ENCODE measurements around the gene ZNF653.
A peak's percentile ranks its signal among the peaks of the same experiment; 100 is the strongest.

Gene ZNF653, protein sequence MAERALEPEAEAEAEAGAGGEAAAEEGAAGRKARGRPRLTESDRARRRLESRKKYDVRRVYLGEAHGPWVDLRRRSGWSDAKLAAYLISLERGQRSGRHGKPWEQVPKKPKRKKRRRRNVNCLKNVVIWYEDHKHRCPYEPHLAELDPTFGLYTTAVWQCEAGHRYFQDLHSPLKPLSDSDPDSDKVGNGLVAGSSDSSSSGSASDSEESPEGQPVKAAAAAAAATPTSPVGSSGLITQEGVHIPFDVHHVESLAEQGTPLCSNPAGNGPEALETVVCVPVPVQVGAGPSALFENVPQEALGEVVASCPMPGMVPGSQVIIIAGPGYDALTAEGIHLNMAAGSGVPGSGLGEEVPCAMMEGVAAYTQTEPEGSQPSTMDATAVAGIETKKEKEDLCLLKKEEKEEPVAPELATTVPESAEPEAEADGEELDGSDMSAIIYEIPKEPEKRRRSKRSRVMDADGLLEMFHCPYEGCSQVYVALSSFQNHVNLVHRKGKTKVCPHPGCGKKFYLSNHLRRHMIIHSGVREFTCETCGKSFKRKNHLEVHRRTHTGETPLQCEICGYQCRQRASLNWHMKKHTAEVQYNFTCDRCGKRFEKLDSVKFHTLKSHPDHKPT

DNA sequence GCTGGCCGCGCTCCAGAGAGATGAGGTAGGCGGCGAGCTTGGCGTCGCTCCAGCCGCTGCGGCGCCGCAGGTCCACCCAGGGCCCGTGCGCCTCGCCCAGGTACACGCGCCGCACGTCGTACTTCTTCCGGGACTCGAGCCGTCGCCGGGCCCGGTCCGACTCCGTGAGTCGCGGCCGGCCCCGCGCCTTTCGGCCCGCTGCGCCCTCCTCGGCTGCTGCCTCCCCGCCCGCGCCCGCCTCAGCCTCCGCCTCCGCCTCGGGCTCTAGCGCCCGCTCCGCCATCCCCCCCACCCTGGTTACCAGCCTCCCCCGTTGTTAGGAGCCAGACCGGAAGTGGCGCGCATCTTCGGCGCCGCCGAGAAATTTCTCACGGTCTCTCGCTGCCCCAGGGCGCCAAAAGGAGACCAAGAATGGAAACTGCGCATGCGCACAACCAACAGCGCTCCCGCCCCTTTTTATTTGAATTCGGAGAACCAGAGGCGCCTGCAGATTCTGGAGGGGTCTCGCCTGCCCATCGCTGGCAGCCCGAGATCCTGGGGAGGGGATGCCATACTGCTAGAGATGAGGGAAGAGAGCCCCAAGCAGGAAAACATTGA is at the start of gene ZNF653:
ZNF653 (minus strand) TSS at position 336 of the 597 bp plus-strand sequence; CDS start at position 283, 53 bp downstream.
- DNase-seq, result peak; percentile 96

DNA sequence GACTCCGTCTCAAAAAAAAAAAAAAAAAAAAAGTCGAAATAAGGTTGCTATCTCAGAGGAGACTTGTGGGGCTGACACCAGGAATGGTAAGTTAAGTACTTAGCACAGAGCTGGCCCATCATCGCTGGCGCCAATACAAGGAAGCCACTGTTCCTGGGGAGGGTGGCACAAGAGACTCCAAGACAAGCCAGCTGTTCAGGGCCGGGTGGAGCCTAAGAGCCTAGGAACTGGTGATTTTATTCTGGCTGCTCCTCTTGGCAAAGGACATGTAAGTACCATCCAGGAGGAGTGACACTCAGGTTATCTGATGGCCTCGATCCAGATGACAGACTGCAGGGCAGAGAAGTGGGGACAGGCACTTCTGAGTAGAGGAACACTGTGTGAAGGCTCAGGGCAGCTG is 49.6 kb upstream of the ZNF653 start:
- no peak for DNase-seq

DNA sequence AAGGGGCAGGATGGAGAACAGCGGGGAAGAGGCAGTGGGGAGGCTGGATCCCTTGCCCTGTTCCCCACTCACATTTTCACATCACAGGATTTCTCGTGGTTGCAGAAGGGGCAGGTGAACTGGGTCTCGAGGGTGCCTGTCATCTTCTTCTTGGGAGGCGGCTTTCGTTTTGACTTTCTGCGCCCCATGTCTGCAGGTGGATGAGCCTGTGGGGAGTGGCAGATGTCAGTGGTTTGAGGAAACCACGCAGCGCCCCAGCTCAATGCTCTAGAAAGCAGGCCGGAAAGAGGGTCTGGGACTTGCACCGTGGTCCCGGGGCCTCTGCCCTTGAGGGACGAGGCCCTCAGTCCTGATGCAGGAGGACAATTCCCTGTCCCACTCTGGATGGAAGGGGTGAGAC is 48.5 kb upstream of the ZNF653 start:
- no peak for DNase-seq

DNA sequence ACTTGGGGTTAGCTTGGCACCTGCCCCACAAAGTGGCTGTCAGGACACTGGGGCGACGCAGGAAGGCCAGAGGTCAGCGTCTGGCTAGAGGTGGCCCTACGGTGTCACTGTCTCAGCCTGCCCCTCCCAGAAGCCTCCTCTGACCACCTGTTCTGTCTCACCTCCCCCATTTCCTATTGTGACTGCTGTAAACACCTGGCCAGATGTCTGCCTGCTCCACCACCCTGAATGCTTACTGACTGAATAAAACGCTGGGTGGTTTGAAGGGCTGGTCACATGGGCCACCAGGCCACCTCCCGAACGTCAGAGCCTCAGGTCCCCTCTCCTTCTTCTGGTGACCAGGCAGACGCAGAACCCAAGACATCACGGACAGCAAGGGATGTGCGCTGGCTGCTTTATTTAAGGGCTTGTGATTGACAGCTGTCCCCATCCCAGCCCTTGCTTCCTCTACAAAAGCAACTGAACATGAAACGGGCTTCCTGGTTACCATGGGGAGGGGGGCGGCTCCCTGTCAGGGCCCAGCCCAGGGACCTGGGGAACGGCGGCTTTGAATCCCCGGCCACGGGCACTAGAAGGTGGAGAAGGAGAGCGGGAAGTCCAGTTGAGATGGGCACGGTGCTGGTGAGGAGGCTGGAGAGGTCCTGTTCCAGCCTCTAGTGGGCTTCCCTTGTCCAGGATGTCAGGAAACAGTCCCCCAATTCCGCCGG is 47.2 kb upstream of the ZNF653 start:
- DNase-seq, result no peak

DNA sequence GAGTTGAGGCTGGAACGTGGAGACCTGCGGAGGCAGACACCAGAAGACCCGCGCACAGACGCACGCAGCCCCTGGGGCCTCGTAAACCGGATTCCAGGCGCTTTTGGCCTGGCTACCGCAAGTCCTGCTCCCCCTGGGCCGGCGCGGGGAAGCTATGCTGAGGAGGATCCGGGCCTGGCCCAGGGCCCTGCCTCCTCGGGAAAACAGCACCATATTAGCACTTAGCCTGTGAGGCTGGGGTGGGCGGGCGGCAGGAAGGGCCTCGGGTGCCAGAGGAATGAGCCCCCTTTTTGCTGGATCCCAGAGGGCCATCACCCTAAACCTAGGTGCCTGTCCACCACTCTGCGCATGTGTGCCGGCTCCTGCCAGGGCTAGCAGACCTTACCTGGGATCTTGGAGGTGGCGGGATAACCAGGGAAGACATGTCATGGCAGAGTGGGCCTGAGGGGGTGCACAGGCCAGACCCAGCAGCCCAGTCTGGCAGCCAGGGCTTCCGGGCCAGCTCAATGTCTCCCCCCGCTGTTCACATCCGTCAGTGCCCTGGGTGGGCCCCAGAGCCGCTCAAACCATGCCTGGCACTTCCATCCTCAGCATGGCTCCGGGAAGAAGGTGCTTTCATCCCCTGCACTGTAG is 46.1 kb upstream of the ZNF653 start:
- no peak for DNase-seq

DNA sequence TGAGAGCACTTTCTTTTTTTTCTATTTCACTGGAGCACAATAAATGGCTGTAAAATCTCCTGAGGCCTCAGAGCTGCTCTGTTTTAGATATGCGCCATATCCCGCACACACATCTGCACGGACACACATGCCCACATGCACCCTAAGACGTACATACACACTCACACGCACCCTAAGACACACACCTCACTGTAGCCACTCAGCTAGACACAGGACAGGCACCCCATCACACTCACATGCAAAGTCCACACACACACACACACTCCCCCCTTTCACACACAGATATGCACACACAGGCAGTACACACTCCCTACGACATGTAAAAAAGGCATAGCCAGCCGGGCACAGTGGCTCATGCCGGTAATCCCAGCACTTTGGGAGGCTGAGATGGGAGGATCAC is 44.6 kb upstream of the ZNF653 start:
- no peak for DNase-seq

DNA sequence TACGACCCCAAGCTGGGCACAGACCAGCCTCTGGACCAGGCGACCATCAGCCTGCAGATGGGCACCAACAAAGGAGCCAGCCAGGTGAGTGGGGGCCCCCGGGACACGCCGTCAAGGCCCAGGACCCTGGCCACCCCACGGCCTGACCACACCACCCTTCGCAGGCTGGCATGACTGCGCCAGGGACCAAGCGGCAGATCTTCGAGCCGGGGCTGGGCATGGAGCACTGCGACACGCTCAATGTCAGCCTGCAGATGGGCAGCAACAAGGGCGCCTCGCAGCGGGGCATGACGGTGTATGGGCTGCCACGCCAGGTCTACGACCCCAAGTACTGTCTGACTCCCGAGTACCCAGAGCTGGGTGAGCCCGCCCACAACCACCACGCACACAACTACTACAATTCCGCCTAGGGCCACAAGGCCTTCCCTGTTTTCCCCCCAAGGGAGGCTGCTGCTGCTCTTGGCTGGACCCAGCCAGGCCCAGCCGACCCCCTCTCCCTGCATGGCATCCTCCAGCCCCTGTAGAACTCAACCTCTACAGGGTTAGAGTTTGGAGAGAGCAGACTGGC is 43.8 kb upstream of the ZNF653 start:
- DNase-seq, result no peak

DNA sequence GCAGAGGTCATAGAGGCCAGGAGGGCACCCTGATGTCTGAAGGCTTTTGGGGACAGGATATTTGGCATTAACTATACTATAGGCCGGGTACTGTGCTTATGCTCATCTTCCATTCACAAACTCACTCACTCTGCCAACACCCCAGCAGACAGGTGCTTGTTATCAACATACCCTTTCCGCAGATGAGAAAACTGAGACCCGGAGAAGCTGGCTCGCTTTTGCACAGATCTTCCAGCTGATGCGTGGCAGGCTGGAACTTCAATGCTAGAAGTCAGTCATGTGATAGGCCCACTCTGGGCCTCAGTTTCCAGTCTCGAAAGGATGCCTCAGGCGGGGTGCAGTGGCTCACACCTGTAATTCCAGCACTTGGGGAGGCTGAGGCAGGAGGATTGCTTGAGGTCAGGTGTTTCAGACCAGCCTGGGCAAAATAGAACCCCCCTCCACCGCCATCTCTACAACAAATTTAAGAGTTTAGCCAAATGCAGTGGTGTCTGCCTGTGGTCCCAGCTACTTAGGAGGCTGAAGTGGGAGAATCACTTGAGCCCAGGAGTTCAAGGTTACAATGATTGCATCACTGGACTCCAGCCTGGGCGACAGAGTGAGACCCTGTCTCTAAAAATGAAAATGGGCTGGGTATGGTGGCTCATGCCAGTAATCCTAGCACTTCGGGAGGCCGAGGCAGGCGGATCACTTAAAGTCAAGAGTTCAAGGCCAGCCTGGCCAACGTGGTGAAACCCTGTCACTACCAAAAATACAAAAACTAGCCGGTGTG is 42.5 kb upstream of the ZNF653 start:
- no peak for DNase-seq

DNA sequence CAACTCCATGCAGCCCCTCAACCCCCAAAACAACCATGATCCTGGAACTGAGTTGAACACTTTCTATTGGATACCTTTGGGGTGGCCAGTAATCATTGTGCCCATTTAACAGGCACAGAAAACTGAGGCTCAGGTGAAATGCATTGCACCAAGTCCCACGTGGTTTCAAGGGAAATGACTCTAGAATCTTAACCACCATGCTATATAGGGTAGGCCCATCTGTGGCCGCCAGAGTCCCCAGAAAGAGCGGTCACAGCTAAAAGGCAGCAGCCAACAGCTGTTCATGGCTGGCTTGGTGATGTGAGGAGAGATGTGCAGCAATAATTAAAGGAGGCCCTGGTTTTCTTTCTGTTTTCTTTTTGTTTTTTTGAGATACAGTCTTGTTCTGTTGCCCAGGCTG is 35.6 kb upstream of the ZNF653 start:
- no peak for DNase-seq

DNA sequence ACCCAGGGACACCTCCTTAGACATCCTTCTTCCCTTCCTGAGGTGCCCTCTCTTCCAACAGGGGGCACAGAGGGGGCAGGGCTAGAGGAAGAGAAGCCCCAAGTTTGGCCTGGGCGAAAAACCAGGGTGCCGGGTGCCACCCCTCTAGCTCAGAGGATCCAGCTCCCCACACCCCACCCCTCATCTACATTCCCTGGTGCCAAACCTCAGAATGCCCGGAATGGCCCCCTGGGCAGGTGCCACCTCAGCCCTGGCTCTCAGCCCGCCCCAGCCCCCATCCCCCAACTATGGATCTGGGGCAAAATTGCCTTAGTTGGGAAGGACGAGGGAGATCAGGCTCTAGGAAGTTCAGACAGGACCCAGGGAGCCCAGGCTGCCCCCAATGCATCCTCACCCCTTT is 35.0 kb upstream of the ZNF653 start:
- DNase-seq, result no peak

DNA sequence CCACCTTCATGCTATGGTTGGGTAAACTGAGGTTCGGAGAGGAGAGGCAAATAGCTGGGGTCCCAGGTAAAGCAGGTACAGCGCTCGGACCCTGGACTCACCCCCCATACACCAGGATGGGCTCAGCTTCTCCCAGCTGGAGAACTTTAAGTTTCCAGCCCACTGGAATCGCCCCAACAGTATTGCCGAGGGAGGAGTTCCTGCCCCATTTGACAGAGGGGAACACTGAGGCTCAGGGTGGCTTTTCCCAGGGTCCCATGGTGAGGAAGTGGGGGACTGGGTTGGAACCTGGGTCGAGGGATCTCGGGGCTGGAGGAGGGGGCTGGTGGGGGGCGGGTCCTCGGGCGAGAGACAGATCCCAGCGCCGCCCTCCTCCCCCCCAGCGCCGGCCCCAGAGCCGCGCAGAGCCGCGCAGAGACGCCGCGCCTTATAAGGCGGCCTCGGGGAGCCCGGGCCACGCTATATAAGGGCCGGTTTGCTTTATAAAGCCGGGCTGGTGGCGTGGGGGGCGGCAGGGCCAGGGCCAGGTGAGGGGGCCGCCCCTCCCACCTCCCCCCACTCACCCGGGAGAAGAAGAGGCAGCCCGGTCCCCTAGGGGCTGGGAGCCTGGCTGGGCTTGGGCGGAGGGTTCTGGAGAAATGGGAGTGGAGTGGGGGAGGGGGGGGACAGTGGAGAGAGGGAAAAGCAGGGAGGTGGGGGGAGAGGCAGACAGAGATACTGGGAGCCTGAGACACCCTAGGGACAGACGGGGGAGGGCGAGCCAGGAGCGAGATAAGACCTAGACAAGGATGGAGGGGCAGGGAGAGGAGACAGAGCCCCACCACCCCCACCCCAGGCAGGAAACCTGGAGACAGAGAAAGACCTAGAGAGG is 34.1 kb upstream of the ZNF653 start:
- DNase-seq, result no peak

DNA sequence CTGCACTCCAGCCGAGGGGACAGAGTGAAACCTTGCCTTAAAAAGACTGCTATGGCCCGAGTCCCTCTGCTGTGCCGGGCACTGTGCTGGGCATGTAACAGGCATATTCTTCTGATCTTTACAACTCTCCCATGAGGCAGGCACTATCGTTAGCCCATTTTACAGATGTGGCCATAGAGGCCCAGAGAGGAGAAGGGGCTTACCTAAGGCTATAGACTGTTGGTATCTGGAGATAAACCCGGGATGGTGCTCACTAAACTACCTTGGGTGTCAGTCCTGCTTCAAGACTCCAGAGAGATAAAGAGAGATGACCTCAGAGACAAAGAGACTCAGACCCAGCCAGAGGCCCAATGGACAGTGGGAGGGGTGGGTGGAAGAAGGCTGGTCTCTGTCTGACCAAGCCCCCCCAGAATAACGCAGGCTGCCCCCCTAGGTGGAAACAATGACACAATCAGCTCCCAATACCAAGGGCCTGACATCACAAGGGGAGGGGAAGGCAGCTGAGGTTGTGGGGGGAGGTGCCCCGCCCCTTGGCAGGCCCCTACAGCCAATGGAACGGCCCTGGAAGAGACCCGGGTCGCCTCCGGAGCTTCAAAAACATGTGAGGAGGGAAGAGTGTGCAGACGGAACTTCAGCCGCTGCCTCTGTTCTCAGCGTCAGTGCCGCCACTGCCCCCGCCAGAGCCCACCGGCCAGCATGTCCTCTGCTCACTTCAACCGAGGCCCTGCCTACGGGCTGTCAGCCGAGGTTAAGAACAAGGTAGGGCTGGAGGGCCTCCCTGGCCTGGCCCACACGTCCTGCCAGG is 32.8 kb upstream of the ZNF653 start, which contains the start of gene CNN1:
CNN1 (plus strand) TSS at position 620 of the 805 bp plus-strand sequence; CDS start at position 697, 77 bp downstream.
- DNase-seq, result no peak

DNA sequence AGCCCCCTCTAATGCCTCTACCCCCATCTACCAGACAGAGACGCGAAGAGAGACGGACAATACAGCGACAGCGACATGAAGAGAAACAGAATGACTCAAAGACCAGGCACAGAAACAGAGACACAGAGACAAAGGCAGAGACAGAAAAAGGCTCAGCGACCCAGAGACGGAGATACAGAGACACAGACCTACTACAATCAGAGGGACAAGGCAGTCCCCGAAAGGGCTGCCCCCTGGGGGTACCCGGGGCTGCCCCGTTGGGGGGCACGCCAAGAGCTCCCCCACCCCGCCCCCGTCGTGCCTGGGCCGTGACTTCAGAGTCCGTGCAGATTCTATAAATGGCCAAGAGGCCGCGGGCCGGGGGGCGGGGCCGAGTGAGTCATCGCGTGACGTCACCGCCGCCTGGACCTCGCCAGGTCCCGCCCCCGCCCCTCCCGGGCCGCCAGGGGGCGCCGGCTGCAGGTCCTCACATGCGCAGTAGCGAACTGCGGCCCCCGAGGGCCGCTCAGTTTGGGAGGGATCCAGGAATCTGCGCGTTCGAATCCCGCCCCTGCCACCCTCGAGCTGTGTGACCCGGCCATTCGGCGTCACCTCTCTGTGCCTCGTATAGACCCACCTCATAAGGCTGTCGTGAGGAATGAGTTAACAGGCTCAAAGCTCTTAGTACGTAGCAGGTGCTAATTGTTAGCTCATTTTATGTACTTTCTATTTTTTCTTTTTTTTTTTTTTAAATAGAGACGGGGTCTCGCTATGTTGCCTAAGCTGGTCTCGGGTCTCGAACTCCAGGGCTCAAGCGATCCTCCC is 30.4 kb upstream of the ZNF653 start:
- DNase-seq, result peak; percentile 87

DNA sequence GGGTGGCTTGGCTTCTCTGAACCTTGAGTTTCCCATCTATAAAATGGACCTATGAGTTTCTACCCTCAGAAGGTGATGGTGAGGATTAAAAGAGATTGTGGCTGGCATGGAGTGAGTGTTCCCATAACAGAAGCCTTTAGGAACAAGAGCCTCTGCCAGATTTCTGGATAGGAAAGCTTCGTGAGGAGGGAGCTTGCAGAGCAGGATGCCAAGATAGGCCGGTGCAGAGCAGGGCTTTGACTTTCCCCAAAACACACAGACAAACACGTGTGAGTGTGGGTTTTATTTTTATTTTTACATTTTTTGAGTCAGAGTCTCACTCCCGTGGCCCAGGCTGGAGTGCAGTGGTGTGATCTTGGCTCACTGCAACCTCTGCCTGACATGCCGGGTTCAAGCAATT is 29.3 kb upstream of the ZNF653 start:
- DNase-seq, result no peak

DNA sequence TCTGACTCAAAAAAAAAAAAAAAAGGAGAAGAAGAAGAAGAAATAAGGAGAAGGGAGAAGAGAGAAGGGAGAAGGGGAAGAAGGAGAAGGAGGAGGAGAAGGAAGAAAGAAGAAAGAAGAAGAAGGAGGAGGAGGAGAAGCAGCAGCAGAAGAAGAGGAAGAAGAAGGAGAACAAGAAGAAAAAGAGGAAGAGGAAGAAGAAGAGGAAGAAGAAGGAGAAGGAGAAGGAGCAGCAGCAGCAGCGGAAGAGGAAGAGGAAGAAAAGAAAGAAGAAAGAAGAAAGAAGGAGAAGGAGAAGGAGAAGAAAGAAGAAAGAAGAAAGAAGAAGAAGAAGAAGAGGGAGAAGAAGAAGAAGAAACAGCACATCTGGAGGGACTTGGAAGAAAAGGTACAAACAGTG is 28.9 kb upstream of the ZNF653 start:
- DNase-seq, result no peak

DNA sequence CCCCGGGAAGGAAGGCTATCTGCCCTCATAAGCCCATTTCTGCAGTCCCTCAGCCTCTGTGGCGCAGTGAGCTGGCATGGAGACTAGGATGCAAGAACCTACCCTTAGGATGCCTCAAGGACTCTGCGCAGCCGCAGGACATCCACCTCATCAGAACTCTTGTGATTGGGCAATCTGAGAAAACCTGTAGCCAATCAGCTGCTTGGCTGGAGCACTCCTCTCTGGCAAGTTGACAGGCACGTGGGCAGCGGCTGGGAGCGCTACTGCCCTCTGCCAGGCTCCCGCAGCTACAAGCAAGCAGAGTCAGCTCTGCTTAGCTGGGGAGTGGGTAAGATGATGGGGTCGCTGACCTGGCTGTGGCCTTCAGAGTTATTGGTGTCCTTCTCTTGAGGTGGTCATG is 24.8 kb upstream of the ZNF653 start:
- peak; percentile 20 for DNase-seq

DNA sequence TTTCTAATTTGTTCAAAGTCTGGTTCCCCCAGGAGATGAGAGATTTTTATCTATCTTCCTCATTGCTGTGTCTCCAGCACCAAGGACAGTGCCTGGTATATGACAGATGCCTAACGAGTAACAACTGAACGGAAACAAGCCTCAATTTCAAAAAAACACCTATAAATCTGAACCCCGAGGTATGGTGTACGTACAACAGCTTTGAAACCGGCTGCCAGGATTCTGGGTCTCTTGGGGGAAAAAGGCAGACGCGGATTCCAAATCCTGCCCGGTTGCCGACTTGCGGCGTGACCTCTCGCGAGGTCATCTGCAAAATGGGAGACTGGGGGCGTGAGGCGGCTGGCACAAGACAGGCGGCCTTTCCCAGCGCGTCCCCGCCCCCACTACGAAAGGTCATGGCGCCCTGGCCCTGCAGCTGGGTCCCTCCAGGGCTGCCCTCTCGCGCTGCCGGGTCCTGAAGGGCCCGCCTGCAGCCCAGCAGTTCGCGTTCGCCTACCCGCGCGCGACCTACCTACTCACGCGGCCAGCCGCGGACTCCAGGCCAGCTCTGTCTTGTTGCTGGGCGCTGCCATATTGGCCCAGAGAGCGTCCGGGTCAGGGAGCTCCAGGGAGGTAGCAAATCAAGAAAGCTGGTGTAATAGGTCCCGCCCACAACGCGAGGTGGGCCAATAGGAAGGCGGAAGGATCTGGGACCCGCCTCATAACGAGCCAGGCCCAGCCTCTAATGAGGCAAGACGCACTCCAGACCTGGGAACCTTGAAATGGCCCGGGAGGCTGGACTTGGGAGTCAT is 23.1 kb upstream of the ZNF653 start, which contains the start of gene ECSIT:
ECSIT (minus strand) TSS at position 584 of the 791 bp plus-strand sequence. CDS start 9,964 bp downstream, outside the sequence.
- peak; percentile 92 for DNase-seq

DNA sequence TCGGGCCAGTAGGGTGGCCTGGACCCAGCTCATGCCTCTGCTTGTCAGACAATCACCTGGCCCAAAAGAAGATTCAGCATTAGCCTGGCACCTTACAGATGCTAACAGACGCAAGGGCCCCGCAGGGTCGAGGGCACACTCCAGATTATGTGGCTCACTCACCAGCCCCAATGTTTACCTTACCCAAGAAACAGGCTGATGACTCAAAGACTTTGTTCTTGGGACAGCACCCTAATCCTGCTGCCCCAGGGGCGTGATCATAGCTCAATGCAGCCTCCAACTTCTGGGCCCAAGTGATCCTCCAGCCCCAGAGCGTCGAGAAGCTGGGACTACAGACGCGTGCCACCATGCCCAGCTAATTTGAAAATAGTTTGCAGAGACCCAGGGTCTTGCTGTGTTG is 13.5 kb upstream of the ZNF653 start:
- no peak for DNase-seq
